Hepatocyte (in vitro differentiated cells): ENCODE data around the gene MN1. TPM values are rescaled to one million over a fixed set of nuclear protein-coding genes. Genes with fewer than 3 reads are reported as not detected.

ENCODE experiments used
- DNase-seq: peaks from one replicate; pipeline ENCODE4 v3.0.0-alpha.2; 2016; ENCODE audit warnings: low spot score
- H2AFZ ChIP-seq: fragments of 200-600 bp; sonication (generic); 2 replicates; pipeline ENCODE4 v1.6.0; 2016; ENCODE audit warnings: antibody characterized with exemption, mild to moderate bottlenecking
- H3K27ac ChIP-seq: fragments of 200-600 bp; sonication (generic); 2 replicates; pipeline ENCODE4 v1.5.1; 2016; ENCODE audit warnings: mild to moderate bottlenecking
- H3K27me3 ChIP-seq: fragments of 200-600 bp; sonication (generic); 2 replicates; pipeline ENCODE4 v1.6.1; 2016
- H3K36me3 ChIP-seq: fragments of 200-600 bp; sonication (generic); replicated peaks from 2 replicates; pipeline ENCODE4 v1.5.1; 2016; ENCODE audit warnings: low read depth; ENCODE audit not compliant: insufficient read depth
- H3K4me1 ChIP-seq: fragments of 200-600 bp; sonication (generic); 2 replicates; pipeline ENCODE4 v1.5.1; 2016; ENCODE audit warnings: mild to moderate bottlenecking, moderate library complexity; ENCODE audit not compliant: insufficient read depth
- H3K4me2 ChIP-seq: fragments of 200-600 bp; sonication (generic); 2 replicates; pipeline ENCODE4 v1.6.0; 2016
- H3K4me3 ChIP-seq: fragments of 200-600 bp; sonication (generic); 2 replicates; pipeline ENCODE4 v1.5.1; 2016; ENCODE audit warnings: mild to moderate bottlenecking
- H3K79me2 ChIP-seq: fragments of 200-600 bp; sonication (generic); 2 replicates; pipeline ENCODE4 v1.6.0; 2017; ENCODE audit warnings: mild to moderate bottlenecking
- H3K9me2 ChIP-seq: fragments of 200-600 bp; sonication (generic); replicated peaks from 2 replicates; pipeline ENCODE4 v1.6.0; 2017; ENCODE audit warnings: mild to moderate bottlenecking; ENCODE audit not compliant: insufficient read depth
- H3K9me3 ChIP-seq: fragments of 200-600 bp; sonication (generic); 2 replicates; pipeline ENCODE4 v1.5.1; 2016; ENCODE audit warnings: low read depth, mild to moderate bottlenecking
- H4K20me1 ChIP-seq: fragments of 200-600 bp; sonication (generic); 2 replicates; pipeline ENCODE4 v1.6.0; 2016; ENCODE audit warnings: mild to moderate bottlenecking; ENCODE audit not compliant: insufficient read depth, poor library complexity, severe bottlenecking
- CTCF ChIP-seq: fragments of 200-600 bp; sonication (generic); IDR thresholded peaks from 2 replicates; pipeline ENCODE4 v1.5.1; 2016; ENCODE audit warnings: antibody characterized with exemption, mild to moderate bottlenecking; ENCODE audit not compliant: poor library complexity
- EZH2 ChIP-seq: fragments of 200-600 bp; sonication (generic); IDR thresholded peaks from 2 replicates; pipeline ENCODE4 v1.6.1; 2016; ENCODE audit warnings: antibody characterized with exemption, mild to moderate bottlenecking, borderline replicate concordance
- EZH2phosphoT487 ChIP-seq: fragments of 200-600 bp; sonication (generic); IDR thresholded peaks from one replicate; pipeline ENCODE4 v1.6.1; 2018; ENCODE audit warnings: antibody characterized with exemption, mild to moderate bottlenecking, low read depth, moderate library complexity; ENCODE audit not compliant: unreplicated experiment, severe bottlenecking
- WGBS: methylation state at CpG from one replicate; pipeline ENCODE4 v1.1.6; 2016; ENCODE audit warnings: low lambda C conversion rate; ENCODE audit errors: missing lambda C conversion rate; 5-methylcytosine and 5-hydroxymethylcytosine counted together
- polyA plus RNA-seq: library from polyadenylated mRNA; unstranded; fragments of >200 nt; fragmentation: Nextera tagmentation; extraction: Ambion mirVana; gene quantifications from 2 replicates; pipeline ENCODE4 v1.2.1, GENCODE V29; 2016
- total RNA-seq: library from RNA; depleted of rRNA; stranded (reverse); fragments of >200 nt; gene quantifications from 2 replicates; pipeline ENCODE4 v1.2.3, GENCODE V29; 2014

The MN1 gene
- total and polyA plus RNA-seq, 2 experiments from 2014 or later = 2.3 to 4.4 TPM

DNA sequence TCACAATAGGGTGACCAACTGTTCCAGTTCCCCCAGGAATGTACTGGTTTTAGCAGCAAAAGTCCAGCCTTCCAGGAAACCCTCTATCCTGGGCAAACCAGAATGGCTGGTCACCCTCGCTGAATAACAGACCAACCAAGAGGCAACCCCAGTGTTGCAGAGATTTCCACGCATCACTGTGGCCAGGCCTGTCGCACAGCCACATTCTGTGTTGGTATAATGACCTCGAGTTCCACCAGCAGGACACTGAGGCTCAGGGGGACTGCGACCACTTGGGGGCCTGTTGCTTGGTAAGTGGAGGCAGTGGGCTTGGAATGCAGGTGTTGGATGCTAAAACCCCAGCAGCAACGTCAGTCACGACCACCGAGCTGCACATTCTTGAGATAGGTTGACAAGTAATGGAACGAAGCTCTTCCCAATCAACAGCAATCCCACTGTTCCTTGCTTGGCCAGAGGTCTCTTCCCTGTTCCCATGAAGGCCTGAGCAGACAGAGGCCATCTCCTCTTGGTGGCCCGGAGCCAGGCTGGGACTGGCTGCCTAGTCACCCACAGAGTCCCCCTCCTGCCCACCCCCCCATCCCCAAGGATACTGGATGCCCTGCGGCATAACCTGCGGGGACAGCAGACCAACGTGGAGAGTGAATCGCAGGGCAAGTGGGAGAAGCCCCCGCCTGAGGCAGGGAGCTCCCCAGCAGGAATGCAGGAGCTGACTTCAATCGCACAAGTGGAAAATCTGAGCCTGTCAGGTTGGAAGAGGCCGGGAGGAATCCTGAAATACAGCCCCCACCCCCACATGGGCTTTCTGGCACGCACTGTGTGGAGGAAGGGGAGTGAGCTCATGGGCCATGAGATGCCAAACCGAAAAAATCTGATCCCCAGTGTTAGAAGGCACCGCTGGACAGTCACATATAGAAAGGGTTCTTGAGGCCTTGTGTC is 43.4 kb upstream of the MN1 start:
- no peaks in the 10 kb centered on the region for H3K9me3 ChIP-seq
- H3K27ac ChIP-seq = no peak overlapping the region
- no peak overlapping the region for H3K4me2 ChIP-seq
- H3K79me2 ChIP-seq = no peaks in the 10 kb centered on the region
- H2AFZ ChIP-seq = no peak overlapping the region
- no peak for TF ChIP-seq EZH2phosphoT487
- no peak for TF ChIP-seq EZH2
- no peak for TF ChIP-seq CTCF
- 86% methylated on average over 19 of the region's 20 CpGs for WGBS
- DNase-seq = no peak
- no peak overlapping the region for H3K4me3 ChIP-seq
- H4K20me1 ChIP-seq = no peaks in the 10 kb centered on the region
- H3K27me3 ChIP-seq = no peaks in the 10 kb centered on the region
- no peaks in the 10 kb centered on the region for H3K36me3 ChIP-seq
- no peaks in the 10 kb centered on the region for H3K9me2 ChIP-seq
- H3K4me1 ChIP-seq = peaks cover 15% of the 10 kb centered on the region

DNA sequence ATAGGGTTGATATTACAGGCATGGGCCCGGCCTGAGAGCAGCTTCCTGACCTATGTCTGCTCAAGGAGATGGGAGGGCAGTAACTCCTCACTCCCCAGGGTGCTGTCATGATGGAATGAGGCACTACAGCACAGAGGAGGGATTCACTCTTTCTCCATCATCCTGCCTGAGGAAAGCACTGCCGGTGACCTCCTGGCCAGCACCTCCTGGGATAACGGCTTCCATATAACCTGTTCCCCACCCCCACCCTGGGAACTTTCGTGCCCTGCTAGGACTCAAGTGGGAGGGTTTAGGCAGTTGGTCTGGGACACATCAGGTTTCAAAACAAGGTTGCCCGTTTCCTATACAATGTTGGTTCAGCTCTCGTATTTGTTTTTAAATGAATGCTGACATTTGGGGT is 42.7 kb upstream of the MN1 start:
- H3K36me3 ChIP-seq = no peaks in the 10 kb centered on the region
- H3K4me1 ChIP-seq = peaks cover 14% of the 10 kb centered on the region
- TF ChIP-seq EZH2phosphoT487 (no peak), CTCF (no peak), EZH2 (no peak)
- no peak for DNase-seq
- no peaks in the 10 kb centered on the region for H3K9me3 ChIP-seq
- no peaks in the 10 kb centered on the region for H3K79me2 ChIP-seq
- no peak overlapping the region for H3K27ac ChIP-seq
- H3K9me2 ChIP-seq = no peaks in the 10 kb centered on the region
- H2AFZ ChIP-seq = no peak overlapping the region
- H3K27me3 ChIP-seq = no peaks in the 10 kb centered on the region
- no peaks in the 10 kb centered on the region for H4K20me1 ChIP-seq
- 84% methylated on average over 6 of the region's 6 CpGs for WGBS
- no peak overlapping the region for H3K4me3 ChIP-seq
- no peak overlapping the region for H3K4me2 ChIP-seq

GRCh38 chr22:27843441-27843840 is 41.9 kb upstream of the MN1 start:
- Histone ChIP-seq H4K20me1 (no peaks in the 10 kb centered on the region), H3K4me2 (no peak overlapping the region), H2AFZ (no peak overlapping the region), H3K4me1 (peaks cover 14% of the 10 kb centered on the region), H3K27me3 (no peaks in the 10 kb centered on the region), H3K27ac (no peak overlapping the region), H3K9me2 (no peaks in the 10 kb centered on the region), H3K4me3 (no peak overlapping the region), H3K36me3 (no peaks in the 10 kb centered on the region), H3K79me2 (no peaks in the 10 kb centered on the region), H3K9me3 (no peaks in the 10 kb centered on the region)
- no peak for TF ChIP-seq CTCF
- no peak for TF ChIP-seq EZH2phosphoT487
- TF ChIP-seq EZH2 = no peak
- WGBS = 76% methylated on average over 7 of the region's 7 CpGs
- DNase-seq = no peak
